Measurements from ENCODE around the gene TMEM138.

Gene TMEM138

DNA sequence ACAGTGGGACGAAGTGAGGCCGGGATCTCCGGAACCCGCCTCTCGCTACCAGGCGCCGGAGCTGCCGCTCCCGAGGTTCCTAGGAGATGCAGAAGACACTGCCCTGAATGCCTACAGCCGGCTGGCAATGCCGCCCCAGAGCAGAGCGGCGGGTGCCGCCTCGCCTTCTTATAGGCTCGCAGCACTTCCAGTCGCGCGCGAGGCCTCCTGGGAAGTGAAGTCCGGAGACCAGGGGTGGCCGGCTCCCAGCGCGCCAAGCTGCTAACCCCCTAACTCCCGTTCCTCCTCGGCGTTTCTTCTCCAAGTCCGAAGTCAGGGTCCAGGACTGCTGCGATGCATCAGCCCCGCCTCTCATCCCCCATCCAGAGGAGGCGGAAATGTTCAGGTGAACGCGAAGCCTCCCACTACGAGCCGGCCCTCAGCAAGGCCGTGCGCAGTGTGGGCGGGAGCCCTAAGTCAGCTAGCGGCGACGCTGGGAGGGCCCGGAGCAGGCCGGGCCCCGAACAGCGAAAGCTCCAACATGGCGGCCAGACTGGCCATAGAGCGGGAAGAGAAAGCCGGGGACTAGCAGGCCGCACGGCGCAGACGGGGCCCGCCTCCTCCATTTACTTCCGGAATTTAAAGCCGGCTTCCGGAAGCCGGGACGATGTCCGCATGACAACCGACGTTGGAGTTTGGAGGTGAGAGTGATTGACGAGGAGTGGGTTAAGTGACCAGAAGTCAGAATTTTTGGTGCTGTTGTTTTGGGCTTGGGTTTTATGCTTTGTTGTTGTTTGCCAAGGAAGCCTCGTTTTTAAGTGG, at the start of gene TMEM138, which contains the start of gene CYB561A3:
TMEM138 (plus strand) TSS at position 634 of the 801 bp plus-strand sequence. CDS start 2,017 bp downstream, outside the sequence.
CYB561A3 (minus strand) TSS at position 142 of the 801 bp plus-strand sequence. CDS start 5,169 bp downstream, outside the sequence.
- TF ChIP-seq EZH2phosphoT487 (IDR thresholded peaks at IDR 0.05; ENCODE audit: borderline replicate concordance, low read length), result no peak
- TF ChIP-seq, protein P1, sequence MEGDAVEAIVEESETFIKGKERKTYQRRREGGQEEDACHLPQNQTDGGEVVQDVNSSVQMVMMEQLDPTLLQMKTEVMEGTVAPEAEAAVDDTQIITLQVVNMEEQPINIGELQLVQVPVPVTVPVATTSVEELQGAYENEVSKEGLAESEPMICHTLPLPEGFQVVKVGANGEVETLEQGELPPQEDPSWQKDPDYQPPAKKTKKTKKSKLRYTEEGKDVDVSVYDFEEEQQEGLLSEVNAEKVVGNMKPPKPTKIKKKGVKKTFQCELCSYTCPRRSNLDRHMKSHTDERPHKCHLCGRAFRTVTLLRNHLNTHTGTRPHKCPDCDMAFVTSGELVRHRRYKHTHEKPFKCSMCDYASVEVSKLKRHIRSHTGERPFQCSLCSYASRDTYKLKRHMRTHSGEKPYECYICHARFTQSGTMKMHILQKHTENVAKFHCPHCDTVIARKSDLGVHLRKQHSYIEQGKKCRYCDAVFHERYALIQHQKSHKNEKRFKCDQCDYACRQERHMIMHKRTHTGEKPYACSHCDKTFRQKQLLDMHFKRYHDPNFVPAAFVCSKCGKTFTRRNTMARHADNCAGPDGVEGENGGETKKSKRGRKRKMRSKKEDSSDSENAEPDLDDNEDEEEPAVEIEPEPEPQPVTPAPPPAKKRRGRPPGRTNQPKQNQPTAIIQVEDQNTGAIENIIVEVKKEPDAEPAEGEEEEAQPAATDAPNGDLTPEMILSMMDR (IDR thresholded peaks at IDR 0.05; ENCODE audit: low read depth, low read length, poor library complexity, severe bottlenecking), result no peak
- H3K27ac ChIP-seq (ENCODE audit: low read depth, low read length), result peak within 1 kb of the TSS; percentile 98
- no peaks in the 10 kb centered on the region for H3K27me3 ChIP-seq (ENCODE audit: control insufficient read depth, low read length)
- peaks cover 34% of the 10 kb centered on the region for H3F3A ChIP-seq (ENCODE audit: control insufficient read depth, insufficient read depth)
- H3K36me3 ChIP-seq (ENCODE audit: control insufficient read depth, low read length), result peaks cover 69% of the 10 kb centered on the region
- H3K9me3 ChIP-seq (ENCODE audit: control insufficient read depth, insufficient read depth, low read length), result no peaks in the 10 kb centered on the region
- peaks cover 46% of the 10 kb centered on the region for H3K4me1 ChIP-seq (ENCODE audit: control insufficient read depth, low read length)
- peak within 1 kb of the TSS; percentile 98 for H3K4me2 ChIP-seq (ENCODE audit: low read length)
- no peaks in the 10 kb centered on the region; the same call in 1 of the 2 replicates for H4K20me1 ChIP-seq (ENCODE audit: control insufficient read depth, insufficient read depth, low read depth, low read length)
- no peaks in the 10 kb centered on the region for H3K9me2 ChIP-seq (replicated peaks; ENCODE audit: control insufficient read depth, low read length)
- peaks cover 66% of the 10 kb centered on the region for H3K79me2 ChIP-seq (ENCODE audit: control insufficient read depth, low read length)
- H3K4me3 ChIP-seq (ENCODE audit: low read length), result peak within 1 kb of the TSS; percentile 99

DNA sequence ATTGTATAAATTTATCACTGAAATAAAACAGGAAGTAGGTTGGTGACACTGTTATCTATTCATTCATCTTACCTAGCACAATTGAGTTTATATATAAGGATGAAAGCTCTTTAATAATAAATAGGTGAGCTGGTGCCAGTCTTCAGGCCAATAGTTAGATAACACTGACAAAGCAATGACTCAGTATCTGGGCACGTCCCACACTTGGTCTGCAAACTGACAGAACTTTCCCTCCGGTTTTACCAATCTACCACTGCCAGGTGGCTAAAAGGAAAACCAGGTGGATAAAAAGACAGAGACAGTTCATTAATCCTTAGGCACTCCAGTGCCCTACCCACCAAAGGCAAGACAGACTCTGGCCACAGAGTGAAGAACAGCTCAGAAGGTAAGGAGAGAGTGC, 46.9 kb upstream of the TMEM138 start:
- no peaks in the 10 kb centered on the region for H3K9me2 ChIP-seq (replicated peaks; ENCODE audit: control insufficient read depth, low read length)
- peaks cover 83% of the 10 kb centered on the region for H3K36me3 ChIP-seq (ENCODE audit: control insufficient read depth, low read length)
- no peak overlapping the region for H3K4me3 ChIP-seq (ENCODE audit: low read length)
- H3K27ac ChIP-seq (ENCODE audit: low read depth, low read length), result no peak overlapping the region
- TF ChIP-seq, protein P1 (IDR thresholded peaks at IDR 0.05; ENCODE audit: low read depth, low read length, poor library complexity, severe bottlenecking), result no peak
- no peak for TF ChIP-seq EZH2phosphoT487 (IDR thresholded peaks at IDR 0.05; ENCODE audit: borderline replicate concordance, low read length)
- H3F3A ChIP-seq (ENCODE audit: control insufficient read depth, insufficient read depth), result no peaks in the 10 kb centered on the region
- no peaks in the 10 kb centered on the region for H3K27me3 ChIP-seq (ENCODE audit: control insufficient read depth, low read length)
- no peaks in the 10 kb centered on the region for H4K20me1 ChIP-seq (ENCODE audit: control insufficient read depth, insufficient read depth, low read depth, low read length)
- no peak overlapping the region for H3K4me2 ChIP-seq (ENCODE audit: low read length)
- no peaks in the 10 kb centered on the region for H3K4me1 ChIP-seq (ENCODE audit: control insufficient read depth, low read length)
- no peaks in the 10 kb centered on the region for H3K9me3 ChIP-seq (ENCODE audit: control insufficient read depth, insufficient read depth, low read length)
- H3K79me2 ChIP-seq (ENCODE audit: control insufficient read depth, low read length), result 0 out of 2 replicates have a peak, but pooled peaks cover 2% of the 10 kb centered on the region

DNA sequence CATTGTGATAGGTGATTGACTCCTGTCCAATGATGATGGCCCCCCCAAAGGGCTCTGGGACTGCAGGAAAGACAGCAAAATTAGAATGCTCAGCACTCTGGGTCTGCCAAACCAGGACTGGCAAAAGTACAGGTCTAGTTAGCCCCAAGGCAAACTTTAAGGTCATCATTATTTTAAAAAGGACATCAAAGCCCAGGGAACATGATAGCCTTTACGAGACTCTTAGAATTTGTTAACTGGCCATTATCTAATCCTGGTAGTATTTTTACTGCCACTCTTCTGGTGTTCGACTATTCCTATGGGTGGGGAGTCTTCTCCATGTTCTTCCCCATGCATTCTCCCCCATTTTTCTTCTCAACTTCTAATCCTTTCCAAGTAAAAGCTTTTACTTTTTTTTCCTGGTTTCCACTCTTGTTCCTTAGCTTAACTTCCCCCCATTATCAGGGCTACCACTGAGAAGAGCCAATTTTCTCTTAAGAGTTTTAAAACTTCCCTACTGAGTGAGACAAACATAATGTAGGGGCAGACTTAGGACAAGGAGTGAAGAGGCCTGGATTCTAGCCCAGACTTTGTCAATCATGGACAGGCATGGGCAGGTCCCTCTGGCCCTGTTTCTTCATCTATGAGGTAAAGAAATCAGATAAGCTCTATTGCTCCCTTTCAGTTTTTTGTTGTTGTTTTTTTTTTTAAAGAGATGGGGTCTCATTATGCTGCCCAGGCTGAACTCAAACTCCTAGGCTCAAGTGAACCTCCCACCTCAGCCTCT, 36.3 kb upstream of the TMEM138 start:
- Histone ChIP-seq H3K27ac (ENCODE audit: low read depth, low read length) (no peak overlapping the region), H3K9me2 (replicated peaks; ENCODE audit: control insufficient read depth, low read length) (no peaks in the 10 kb centered on the region), H3K9me3 (ENCODE audit: control insufficient read depth, insufficient read depth, low read length) (no peaks in the 10 kb centered on the region), H3K79me2 (ENCODE audit: control insufficient read depth, low read length) (peaks cover 55% of the 10 kb centered on the region), H3K27me3 (ENCODE audit: control insufficient read depth, low read length) (no peaks in the 10 kb centered on the region), H3K4me1 (ENCODE audit: control insufficient read depth, low read length) (peaks cover under 1% of the 10 kb centered on the region), H4K20me1 (ENCODE audit: control insufficient read depth, insufficient read depth, low read depth, low read length) (peaks cover 8% of the 10 kb centered on the region; the same call in 1 of the 2 replicates), H3K4me2 (ENCODE audit: low read length) (no peak overlapping the region), H3K36me3 (ENCODE audit: control insufficient read depth, low read length) (peaks cover 94% of the 10 kb centered on the region), H3F3A (ENCODE audit: control insufficient read depth, insufficient read depth) (no peaks in the 10 kb centered on the region), H3K4me3 (ENCODE audit: low read length) (no peak overlapping the region)
- TF ChIP-seq, protein P1 (IDR thresholded peaks at IDR 0.05; ENCODE audit: low read depth, low read length, poor library complexity, severe bottlenecking), result no peak
- no peak for TF ChIP-seq EZH2phosphoT487 (IDR thresholded peaks at IDR 0.05; ENCODE audit: borderline replicate concordance, low read length)
